HG03175 (cell line): ENCODE measurements around the gene PARN.

ENCODE experiments used
- ATAC-seq: cut with Tn5 transposase; IDR thresholded peaks from one replicate; pipeline ENCODE4 v1.9.1; 2021; ENCODE audit warnings: mild to moderate bottlenecking, moderate library complexity; ENCODE audit not compliant: unreplicated experiment

PARN gene

DNA sequence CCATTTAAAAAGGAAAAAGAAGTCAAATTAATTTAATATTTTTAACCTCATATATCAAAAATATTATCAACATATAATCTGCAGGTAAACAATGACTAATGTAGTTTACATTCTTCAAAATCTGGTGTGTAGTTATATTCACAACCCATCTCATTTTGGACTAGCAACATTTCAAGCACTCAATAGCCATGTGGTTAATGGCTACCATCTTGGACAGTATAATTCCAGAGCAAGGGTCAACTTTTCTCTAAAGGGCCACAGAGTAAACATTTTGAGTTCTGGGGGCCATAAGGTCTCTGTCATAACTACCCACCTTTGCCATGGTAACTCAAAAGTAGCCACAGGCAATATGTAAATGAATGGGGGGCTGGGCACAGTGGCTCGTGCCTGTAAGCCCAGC lies 153.9 kb downstream of the PARN start:
- ATAC-seq = no peak

- ATAC-seq = no peak
These were observed 154.5 kb downstream of the PARN start for GRCh38 chr16:14475370-14476139.

DNA sequence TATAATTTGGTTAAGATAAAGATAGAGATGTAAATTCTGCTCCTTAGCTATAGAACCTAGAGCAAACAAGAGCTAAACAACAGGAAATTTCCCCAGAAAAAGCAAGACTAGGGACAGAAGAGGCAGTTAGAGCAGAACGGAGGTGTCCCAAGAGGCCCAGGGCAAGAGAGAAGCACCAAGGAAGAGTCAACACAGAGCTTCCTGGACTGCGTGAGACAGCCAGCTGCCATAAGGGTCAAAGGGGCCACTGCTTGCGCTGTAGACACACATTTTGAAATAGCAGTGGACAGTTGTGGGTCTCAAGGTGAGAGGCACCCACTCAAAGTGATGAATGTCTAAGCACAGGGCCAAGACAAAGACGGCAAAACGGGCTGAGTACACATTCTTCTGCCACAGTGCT lies 156.6 kb downstream of the PARN start:
- ATAC-seq = no peak

DNA sequence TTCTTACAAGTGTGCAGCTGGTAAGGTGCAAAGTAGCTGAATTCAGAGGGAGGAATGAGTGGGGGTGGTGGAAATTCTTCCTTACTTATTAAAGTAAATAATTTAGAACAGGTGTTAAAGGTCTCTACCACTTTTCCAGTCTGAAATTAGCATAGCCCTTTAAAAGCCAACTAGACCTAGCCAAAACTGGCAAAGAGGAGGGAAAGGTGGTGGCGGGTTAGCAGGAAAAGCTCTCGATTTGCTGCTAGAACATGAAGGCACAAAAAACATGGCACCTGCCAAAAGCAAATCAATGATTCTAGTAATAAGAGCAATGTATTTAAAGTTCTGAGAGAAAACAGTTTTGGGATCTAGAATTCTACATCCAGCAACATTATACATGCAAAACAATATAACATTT lies 157.7 kb downstream of the PARN start:
- no peak for ATAC-seq

GRCh38 chr16:14470788-14471187 lies 159.3 kb downstream of the PARN start:
- ATAC-seq = no peak

DNA sequence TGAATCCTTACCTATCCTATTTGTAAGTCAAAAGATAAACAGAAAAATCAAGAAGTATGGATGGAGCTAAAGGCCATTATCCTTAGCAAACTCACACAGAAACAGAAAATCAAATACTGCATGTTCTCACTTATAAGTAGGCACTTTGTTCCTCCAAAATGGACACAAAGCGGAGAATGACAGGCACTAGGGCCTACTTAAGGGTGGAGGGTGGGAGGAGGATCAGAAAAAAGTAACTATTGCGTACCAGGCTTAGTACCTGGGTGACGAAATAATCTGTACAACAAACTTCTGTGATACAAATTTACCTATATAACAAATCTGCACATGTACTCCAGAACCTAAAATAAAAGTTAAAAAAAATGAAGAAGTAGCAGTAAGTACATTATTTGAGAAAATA lies 164.3 kb downstream of the PARN start:
- no peak for ATAC-seq

- no peak for ATAC-seq
These were observed 165.3 kb downstream of the PARN start for GRCh38 chr16:14464796-14465195.

- ATAC-seq = no peak
These were observed 165.9 kb downstream of the PARN start for GRCh38 chr16:14464192-14464591.

- no peak for ATAC-seq
These were observed 167.2 kb downstream of the PARN start for GRCh38 chr16:14462811-14463210.

- no peak for ATAC-seq
These were observed 169.3 kb downstream of the PARN start for GRCh38 chr16:14460726-14461125.

DNA sequence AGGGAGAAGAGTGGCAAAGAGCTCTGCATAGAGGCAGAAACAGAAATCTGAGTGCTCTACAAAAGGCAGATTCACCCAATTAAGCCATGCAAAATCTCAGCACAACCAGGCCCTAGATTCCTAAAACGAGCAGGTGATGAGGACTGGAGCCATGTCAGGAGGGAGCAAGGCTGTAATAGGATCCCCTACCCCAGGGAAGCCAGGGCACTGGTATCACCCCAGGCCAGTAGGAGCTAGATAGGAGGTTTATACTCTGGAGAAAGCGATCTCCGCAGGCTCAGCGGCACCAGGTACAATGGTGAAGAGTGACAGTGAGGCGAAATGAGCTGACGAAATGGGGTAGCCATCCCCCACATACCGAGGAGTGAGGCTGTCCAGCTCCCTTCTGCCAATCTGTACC lies 171.5 kb downstream of the PARN start:
- no peak for ATAC-seq

DNA sequence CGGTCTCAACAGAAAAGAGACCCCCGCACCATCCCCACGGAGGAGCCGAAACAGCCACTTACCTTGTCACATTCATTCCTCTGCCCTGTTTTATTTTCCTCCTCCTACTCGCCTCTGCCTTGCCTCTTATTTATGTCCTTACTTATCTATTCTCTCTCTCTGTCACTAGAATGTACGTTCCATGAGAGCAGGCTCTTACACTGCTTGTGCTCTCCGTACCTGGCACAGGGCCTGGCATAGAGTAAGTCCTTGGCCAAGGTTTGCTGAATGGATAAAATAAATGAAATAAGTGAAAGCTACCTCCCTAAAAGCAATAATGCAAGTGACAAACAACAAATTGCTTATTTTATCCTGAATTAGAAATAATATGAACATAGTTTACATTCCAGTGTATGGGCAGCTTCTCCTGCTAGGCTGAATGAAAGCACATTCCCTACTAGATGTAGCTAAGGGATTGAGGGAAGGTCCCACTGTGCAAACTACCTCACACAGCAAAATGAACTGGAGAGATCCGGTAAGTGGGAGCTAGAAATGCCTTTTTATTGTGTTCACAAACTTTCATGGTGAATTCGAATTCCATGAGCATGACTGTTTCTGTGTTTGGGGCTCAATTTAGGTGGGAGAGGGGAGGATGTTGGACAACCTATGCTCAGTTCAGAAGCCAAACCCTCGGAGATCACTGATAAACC lies 173.1 kb downstream of the PARN start:
- no peak for ATAC-seq

DNA sequence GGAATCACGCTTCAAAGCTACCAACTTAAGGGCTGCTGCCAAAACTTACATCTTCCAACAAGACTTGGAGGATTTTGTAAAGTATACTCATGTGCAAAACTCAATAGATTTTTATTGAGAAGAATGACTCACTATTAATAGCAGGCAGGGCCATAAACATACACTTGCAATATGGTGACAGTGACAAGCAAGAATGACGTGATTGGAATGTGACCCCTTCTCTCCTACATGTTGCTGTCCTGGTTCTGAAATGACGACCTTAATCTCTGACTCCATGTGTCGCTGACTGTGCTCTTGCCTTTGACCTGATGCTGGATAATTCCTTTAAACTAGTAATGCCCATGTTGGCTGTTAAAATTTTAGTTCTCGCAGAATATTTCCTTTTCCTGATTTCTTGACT lies 174.5 kb downstream of the PARN start:
- no peak for ATAC-seq

- no peak for ATAC-seq
These were observed 175.7 kb downstream of the PARN start for GRCh38 chr16:14454391-14454790.

DNA sequence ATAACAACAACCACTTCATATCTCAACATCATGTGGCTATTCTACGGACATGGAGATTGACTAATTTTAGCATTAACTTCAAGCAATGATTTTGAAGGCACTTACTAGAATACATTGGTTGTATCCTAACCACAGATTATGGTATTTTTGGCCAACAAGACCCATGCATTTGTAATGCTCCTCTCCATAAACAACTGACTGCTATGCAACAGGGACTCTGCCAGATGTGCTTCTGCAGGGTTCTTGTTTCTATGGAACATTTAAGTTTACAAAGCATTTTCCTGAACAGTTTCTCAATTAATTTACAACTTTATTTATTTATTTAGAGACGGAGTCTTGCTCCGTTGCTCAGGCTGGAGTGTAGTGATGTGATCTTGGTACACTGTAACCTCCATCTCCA lies 178.0 kb downstream of the PARN start:
- no peak for ATAC-seq

- no peak for ATAC-seq
These were observed 179.2 kb downstream of the PARN start for GRCh38 chr16:14450846-14451245.

DNA sequence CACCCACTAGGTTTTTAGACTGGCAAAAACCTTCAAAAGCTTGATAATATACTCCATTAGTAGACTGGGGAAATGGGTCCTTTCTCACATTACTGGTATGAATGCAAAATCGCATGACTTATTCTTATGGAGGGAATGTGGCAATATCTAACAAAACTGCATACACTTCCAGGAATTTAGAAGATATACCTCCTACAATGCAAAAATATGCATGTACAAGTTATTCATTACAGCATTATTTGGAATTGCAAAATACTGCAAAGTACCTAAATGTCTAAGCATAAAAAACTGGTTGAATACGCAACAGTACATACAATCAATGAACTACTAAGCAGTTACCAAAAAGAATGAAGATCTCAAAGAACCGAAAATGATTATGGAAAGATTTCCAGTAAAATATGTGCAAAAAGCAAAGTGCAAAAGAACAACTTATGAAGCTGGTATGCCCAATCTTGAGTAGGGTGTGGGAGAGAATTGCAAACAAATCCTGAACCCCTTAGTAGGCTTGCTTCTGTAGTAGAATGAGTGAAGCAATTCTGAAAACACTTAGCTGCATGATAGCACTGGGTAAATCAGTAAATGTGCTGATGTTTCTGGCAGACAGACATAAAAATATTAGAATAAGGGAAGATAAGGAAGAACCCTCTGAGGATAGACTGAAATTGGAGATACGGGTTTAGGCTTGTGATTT lies 180.1 kb downstream of the PARN start:
- ATAC-seq = no peak

DNA sequence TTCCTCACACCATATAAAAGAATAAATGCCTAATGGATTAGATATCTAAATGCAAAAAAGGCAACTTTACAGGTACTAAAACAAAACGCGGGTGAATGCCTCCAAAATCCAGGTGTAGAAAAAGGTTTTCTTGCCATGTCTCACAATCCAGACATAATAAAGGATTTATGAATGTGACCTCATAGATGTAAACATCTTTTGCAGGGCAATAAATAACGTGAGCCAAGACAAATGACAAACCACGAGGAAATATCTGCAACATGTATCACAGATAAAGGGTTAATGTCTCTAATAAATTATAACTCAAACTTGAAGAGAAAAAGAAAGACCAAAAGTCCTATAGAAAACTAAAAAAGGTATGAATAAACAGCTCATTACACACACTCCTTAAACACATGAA lies 180.7 kb downstream of the PARN start:
- no peak for ATAC-seq

GRCh38 chr16:14448879-14449278 lies 181.2 kb downstream of the PARN start:
- no peak for ATAC-seq

DNA sequence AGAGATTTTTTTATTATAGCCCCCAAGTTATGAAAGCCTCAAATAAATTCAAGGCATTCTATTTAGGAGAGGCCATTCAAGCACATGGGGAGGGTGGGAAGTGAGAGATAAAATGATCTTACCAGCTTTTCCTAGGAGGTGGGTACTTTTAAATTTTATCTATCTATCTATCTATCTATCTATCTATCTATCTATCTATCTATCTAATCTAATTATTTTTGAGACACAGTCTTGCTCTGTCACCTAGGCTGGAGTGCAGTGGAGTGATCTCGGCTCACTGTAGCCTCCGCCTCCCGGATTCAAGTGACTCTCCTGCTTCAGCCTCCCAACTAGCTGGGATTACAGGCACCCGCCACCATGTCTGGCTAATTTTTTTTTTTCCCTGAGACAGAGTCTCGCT lies 182.3 kb downstream of the PARN start:
- no peak for ATAC-seq

DNA sequence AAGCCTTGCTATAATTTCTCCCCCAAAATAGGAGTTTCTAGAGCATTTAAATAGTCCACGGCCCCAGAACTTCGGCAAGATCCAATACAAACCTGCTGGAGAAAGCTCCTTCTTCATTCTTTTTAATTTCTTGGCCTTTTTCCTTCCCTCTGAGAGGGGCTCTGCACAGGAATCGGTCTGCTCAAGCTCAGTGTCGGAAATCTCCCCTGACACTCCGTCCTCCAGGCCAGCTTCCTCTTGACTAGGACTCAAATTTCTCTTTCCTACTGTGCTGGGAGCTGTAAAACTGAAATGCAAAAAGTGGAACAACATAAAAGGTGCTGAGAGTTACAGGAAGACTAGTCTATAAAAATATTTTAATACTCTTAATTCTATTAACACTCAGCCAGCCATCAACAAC lies 183.3 kb downstream of the PARN start:
- ATAC-seq = no peak
